HepG2 (cell line): Measurements from ENCODE around the gene UBAP1L. TPM values are rescaled to one million over a fixed set of nuclear protein-coding genes. Genes with fewer than 3 reads are reported as not detected.
A peak's percentile ranks its signal among the peaks of the same experiment; 100 is the strongest.

Experiments
- BHLHE40 ChIP-seq: IDR thresholded peaks from 2 replicates; pipeline ENCODE4 v1.6.1; 2011; ENCODE audit warnings: low read length, improper control_type of control experiment
- CEBPB ChIP-seq: IDR thresholded peaks from 2 replicates; pipeline ENCODE4 v1.6.1; 2011; ENCODE audit warnings: low read depth, low read length, improper control_type of control experiment, borderline replicate concordance
- DNMT1 ChIP-seq: sonication (generic); formaldehyde crosslinking; IDR thresholded peaks from 2 replicates; pipeline ENCODE4 v1.5.1; 2020; ENCODE audit warnings: mild to moderate bottlenecking, missing genetic modification reagents
- FOXA1 ChIP-seq, 2 experiments: fragments of 450-650 bp in 1 of 2; sonication (generic) in 1 of 2; formaldehyde crosslinking in 1 of 2; IDR thresholded peaks; 2 replicates each; pipeline versions ENCODE4 v1.4.0 to v1.6.1; 2016 to 2020; ENCODE audit warnings: missing genetic modification reagents in 1 of 2
- KDM5B ChIP-seq: sonication (generic); formaldehyde crosslinking; IDR thresholded peaks from 2 replicates; pipeline ENCODE4 v1.4.0; 2020; ENCODE audit warnings: missing genetic modification reagents, mild to moderate bottlenecking, borderline replicate concordance
- LCORL ChIP-seq, 2 experiments: fragments of 450-650 bp in 1 of 2; sonication (generic) in 1 of 2; formaldehyde crosslinking in 1 of 2; IDR thresholded peaks; 2 replicates each; pipeline versions ENCODE4 v1.5.0 to v1.6.1; 2017 to 2020; ENCODE audit warnings: antibody characterized with exemption in 1 of 2, missing genetic modification reagents in 1 of 2
- MIER3 ChIP-seq: IDR thresholded peaks from 2 replicates; pipeline ENCODE4 v1.6.1; 2016; ENCODE audit warnings: missing compliant biosample characterization, borderline replicate concordance
- POGZ ChIP-seq: sonication (generic); formaldehyde crosslinking; IDR thresholded peaks from 2 replicates; pipeline ENCODE4 v1.4.0; 2020; ENCODE audit warnings: mild to moderate bottlenecking, missing genetic modification reagents
- PRPF4 ChIP-seq: fragments of 200-400 bp; formaldehyde crosslinking; IDR thresholded peaks from 2 replicates; pipeline ENCODE4 v1.6.1; 2016; ENCODE audit warnings: low read length, low read depth; ENCODE audit not compliant: poor library complexity, severe bottlenecking
- STAT5B ChIP-seq: sonication (generic); formaldehyde crosslinking; IDR thresholded peaks from 2 replicates; pipeline ENCODE4 v1.4.0; 2020; ENCODE audit warnings: missing genetic modification reagents
- TP53 ChIP-seq: sonication (generic); formaldehyde crosslinking; conservative IDR thresholded peaks from 2 replicates; pipeline ENCODE4 v1.4.0; 2020; ENCODE audit warnings: missing genetic modification reagents
- ZFX ChIP-seq: sonication (generic); formaldehyde crosslinking; IDR thresholded peaks from 2 replicates; pipeline ENCODE4 v1.4.0; 2020; ENCODE audit warnings: mild to moderate bottlenecking, low read depth, missing genetic modification reagents, moderate library complexity
- ZNF207 ChIP-seq: fragments of 450-650 bp; IDR thresholded peaks from 2 replicates; pipeline ENCODE4 v1.6.1; 2016; ENCODE audit warnings: antibody characterized with exemption, borderline replicate concordance
- ZNF564 ChIP-seq: sonication (generic); formaldehyde crosslinking; IDR thresholded peaks from 2 replicates; pipeline ENCODE4 v1.8.1; 2023; ENCODE audit warnings: mild to moderate bottlenecking, missing genetic modification reagents
- ZNF674 ChIP-seq: sonication (generic); formaldehyde crosslinking; IDR thresholded peaks from 2 replicates; pipeline ENCODE4 v1.5.0; 2020; ENCODE audit warnings: low read depth, mild to moderate bottlenecking, missing genetic modification reagents
- polyA plus RNA-seq, 8 experiments: library from polyadenylated mRNA; depleted of rRNA in 3 of 8; stranded (reverse) in 7 of 8; unstranded in 1 of 8; fragments of >200 nt; fragmentation: Illumina TruSeq in 4 of 8; extraction: Trizol in 4 of 8; gene quantifications; 2 replicates each; pipeline versions ENCODE4 v1.2.1 to v1.2.3, GENCODE V29; 2011 to 2016; ENCODE audit warnings: low read depth in 4 of 8, missing spikeins in 1 of 8, mixed read lengths in 1 of 8; ENCODE audit not compliant: insufficient read depth in 1 of 8
- total RNA-seq, 5 experiments: library from RNA; depleted of rRNA; stranded (reverse); fragments of >200 nt; fragmentation: Illumina TruSeq; extraction: Trizol; gene quantifications; 2 replicates each; pipeline ENCODE4 v1.2.3, GENCODE V29; 2016; ENCODE audit warnings: low read depth in 1 of 5
- TF ChIP-seq, protein P1 (sequence below): sonication (generic); formaldehyde crosslinking; IDR thresholded peaks from 2 replicates; pipeline ENCODE4 v1.9.0; 2021; ENCODE audit warnings: missing genetic modification reagents, borderline replicate concordance
- TF ChIP-seq, protein P2 (sequence below): sonication (generic); formaldehyde crosslinking; IDR thresholded peaks from 2 replicates; pipeline ENCODE4 v1.4.0; 2020; ENCODE audit warnings: missing genetic modification reagents
- TF ChIP-seq, protein P3 (sequence below): sonication (generic); formaldehyde crosslinking; IDR thresholded peaks from 2 replicates; pipeline ENCODE4 v1.4.0; 2020; ENCODE audit warnings: missing genetic modification reagents
- TF ChIP-seq, protein P4 (sequence below): sonication (generic); formaldehyde crosslinking; conservative IDR thresholded peaks from 2 replicates; pipeline ENCODE4 v1.4.0; 2020; ENCODE audit warnings: missing genetic modification reagents
- TF ChIP-seq, protein P5 (sequence below): sonication (generic); formaldehyde crosslinking; IDR thresholded peaks from 2 replicates; pipeline ENCODE4 v1.4.0; 2020; ENCODE audit warnings: mild to moderate bottlenecking, missing genetic modification reagents
- TF ChIP-seq, protein P6 (sequence below): IDR thresholded peaks from 2 replicates; pipeline ENCODE4 v1.6.1; 2016; ENCODE audit warnings: missing compliant biosample characterization, missing genetic modification reagents, borderline replicate concordance

The UBAP1L gene
- total and polyA plus RNA-seq, 2 of the 13 experiments (the other 11 are each of a cell fraction or from before 2014, with no cell fraction given), result 0.86 to 1.4 TPM

DNA sequence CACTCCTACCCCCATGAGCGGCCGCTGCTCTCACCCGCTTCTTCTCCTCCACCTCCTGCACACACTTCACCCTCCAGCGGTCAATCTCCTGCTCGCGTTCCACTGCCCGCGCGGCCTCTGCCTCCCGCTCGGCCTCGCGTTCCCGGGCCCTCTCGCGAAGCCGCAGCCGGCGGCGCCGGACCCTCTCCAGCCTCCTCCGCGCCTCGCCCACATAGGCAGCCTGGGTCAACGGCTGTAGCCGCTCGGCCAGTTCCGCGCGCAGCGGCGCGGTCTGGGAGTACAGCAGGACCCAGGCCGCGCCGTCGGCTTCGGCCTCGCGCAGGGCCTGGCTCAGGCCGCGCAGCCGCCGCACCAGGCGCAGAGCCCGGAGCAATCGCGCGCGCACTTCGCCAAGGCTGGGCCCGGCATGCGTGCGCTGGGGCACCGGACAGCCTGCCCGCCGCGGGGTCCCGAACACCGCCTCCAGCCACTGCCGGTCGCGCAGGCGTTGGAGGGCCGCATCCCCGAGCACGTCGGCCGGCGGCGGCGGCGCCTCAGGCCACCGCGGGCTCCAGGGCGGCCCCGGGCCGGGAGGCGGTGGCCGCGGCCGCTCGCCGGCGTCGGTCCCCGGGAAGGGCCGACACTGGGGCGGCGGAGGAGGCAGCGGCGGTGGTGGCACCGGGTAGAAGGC is 18.0 kb upstream of the UBAP1L start (continued):
- TF ChIP-seq KDM5B (CRISPR knock-in tag), result 0 out of 2 replicates have a peak, but pooled peaks have one; percentile 20
- TF ChIP-seq, protein P1, sequence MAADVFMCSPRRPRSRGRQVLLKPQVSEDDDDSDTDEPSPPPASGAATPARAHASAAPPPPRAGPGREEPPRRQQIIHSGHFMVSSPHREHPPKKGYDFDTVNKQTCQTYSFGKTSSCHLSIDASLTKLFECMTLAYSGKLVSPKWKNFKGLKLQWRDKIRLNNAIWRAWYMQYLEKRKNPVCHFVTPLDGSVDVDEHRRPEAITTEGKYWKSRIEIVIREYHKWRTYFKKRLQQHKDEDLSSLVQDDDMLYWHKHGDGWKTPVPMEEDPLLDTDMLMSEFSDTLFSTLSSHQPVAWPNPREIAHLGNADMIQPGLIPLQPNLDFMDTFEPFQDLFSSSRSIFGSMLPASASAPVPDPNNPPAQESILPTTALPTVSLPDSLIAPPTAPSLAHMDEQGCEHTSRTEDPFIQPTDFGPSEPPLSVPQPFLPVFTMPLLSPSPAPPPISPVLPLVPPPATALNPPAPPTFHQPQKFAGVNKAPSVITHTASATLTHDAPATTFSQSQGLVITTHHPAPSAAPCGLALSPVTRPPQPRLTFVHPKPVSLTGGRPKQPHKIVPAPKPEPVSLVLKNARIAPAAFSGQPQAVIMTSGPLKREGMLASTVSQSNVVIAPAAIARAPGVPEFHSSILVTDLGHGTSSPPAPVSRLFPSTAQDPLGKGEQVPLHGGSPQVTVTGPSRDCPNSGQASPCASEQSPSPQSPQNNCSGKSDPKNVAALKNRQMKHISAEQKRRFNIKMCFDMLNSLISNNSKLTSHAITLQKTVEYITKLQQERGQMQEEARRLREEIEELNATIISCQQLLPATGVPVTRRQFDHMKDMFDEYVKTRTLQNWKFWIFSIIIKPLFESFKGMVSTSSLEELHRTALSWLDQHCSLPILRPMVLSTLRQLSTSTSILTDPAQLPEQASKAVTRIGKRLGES (CRISPR knock-in tag), result no peak
- no peak for TF ChIP-seq BHLHE40
- TF ChIP-seq TP53 (CRISPR knock-in tag), result no peak
- TF ChIP-seq, protein P2, sequence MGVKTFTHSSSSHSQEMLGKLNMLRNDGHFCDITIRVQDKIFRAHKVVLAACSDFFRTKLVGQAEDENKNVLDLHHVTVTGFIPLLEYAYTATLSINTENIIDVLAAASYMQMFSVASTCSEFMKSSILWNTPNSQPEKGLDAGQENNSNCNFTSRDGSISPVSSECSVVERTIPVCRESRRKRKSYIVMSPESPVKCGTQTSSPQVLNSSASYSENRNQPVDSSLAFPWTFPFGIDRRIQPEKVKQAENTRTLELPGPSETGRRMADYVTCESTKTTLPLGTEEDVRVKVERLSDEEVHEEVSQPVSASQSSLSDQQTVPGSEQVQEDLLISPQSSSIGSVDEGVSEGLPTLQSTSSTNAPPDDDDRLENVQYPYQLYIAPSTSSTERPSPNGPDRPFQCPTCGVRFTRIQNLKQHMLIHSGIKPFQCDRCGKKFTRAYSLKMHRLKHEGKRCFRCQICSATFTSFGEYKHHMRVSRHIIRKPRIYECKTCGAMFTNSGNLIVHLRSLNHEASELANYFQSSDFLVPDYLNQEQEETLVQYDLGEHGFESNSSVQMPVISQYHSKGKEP, result no peak
- TF ChIP-seq ZNF564, result no peak
- TF ChIP-seq, protein P3, sequence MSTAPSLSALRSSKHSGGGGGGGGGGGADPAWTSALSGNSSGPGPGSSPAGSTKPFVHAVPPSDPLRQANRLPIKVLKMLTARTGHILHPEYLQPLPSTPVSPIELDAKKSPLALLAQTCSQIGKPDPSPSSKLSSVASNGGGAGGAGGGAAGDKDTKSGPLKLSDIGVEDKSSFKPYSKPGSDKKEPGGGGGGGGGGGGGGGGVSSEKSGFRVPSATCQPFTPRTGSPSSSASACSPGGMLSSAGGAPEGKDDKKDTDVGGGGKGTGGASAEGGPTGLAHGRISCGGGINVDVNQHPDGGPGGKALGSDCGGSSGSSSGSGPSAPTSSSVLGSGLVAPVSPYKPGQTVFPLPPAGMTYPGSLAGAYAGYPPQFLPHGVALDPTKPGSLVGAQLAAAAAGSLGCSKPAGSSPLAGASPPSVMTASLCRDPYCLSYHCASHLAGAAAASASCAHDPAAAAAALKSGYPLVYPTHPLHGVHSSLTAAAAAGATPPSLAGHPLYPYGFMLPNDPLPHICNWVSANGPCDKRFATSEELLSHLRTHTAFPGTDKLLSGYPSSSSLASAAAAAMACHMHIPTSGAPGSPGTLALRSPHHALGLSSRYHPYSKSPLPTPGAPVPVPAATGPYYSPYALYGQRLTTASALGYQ (CRISPR knock-in tag), result no peak
- TF ChIP-seq STAT5B, result no peak
- no peak for TF ChIP-seq MIER3
- TF ChIP-seq, protein P4, sequence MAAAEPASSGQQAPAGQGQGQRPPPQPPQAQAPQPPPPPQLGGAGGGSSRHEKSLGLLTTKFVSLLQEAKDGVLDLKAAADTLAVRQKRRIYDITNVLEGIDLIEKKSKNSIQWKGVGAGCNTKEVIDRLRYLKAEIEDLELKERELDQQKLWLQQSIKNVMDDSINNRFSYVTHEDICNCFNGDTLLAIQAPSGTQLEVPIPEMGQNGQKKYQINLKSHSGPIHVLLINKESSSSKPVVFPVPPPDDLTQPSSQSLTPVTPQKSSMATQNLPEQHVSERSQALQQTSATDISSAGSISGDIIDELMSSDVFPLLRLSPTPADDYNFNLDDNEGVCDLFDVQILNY (CRISPR knock-in tag), result no peak
- no peak for TF ChIP-seq PRPF4
- peak; percentile 84 for TF ChIP-seq ZFX (CRISPR knock-in tag)
- TF ChIP-seq, protein P5, sequence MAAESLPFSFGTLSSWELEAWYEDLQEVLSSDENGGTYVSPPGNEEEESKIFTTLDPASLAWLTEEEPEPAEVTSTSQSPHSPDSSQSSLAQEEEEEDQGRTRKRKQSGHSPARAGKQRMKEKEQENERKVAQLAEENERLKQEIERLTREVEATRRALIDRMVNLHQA (CRISPR knock-in tag), result no peak
- no peak for TF ChIP-seq POGZ (CRISPR knock-in tag)
- TF ChIP-seq ZNF207, result no peak
- TF ChIP-seq DNMT1, result no peak
- TF ChIP-seq FOXA1 (IDR thresholded peaks at IDR 0.05), result no peak
- no peak for TF ChIP-seq FOXA1 (CRISPR knock-in tag; IDR thresholded peaks at IDR 0.05)
- TF ChIP-seq, protein P6, sequence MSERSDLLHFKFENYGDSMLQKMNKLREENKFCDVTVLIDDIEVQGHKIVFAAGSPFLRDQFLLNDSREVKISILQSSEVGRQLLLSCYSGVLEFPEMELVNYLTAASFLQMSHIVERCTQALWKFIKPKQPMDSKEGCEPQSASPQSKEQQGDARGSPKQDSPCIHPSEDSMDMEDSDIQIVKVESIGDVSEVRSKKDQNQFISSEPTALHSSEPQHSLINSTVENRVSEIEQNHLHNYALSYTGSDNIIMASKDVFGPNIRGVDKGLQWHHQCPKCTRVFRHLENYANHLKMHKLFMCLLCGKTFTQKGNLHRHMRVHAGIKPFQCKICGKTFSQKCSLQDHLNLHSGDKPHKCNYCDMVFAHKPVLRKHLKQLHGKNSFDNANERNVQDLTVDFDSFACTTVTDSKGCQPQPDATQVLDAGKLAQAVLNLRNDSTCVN, result no peak
- TF ChIP-seq ZNF674 (CRISPR knock-in tag), result no peak
- TF ChIP-seq LCORL (IDR thresholded peaks at IDR 0.05), result no peak
- TF ChIP-seq LCORL (CRISPR knock-in tag; IDR thresholded peaks at IDR 0.05), result no peak
- no peak for TF ChIP-seq CEBPB
